CD1c-positive myeloid dendritic cell (primary cell): ENCODE results near the gene LSM14B.

Experiments used
- DNase-seq: peaks from one replicate; pipeline ENCODE4 v3.0.0-alpha.2; 2016; ENCODE audit errors: extremely low spot score

The LSM14B gene

DNA sequence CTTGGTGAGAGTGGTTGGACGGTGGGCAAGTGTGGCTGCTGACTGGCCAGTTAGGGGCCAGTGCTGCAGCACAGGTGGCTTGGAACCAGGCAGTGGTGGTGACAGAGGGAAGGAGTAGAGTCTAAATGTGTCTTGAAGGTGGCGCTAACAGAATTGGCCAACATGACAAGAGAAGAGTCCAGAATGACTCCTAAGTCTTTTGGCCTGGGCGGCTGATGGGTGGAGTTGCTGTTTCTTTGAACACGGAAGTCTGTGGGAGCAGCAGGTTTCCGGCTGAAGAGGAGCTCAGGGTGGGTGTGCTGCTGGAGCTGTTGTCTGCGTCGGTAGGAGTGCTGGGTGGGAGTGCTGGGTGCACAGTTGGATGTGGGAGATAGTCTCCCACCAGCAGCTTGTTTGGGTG is 10.1 kb downstream of the LSM14B start:
- DNase-seq, result peak; percentile 56

DNA sequence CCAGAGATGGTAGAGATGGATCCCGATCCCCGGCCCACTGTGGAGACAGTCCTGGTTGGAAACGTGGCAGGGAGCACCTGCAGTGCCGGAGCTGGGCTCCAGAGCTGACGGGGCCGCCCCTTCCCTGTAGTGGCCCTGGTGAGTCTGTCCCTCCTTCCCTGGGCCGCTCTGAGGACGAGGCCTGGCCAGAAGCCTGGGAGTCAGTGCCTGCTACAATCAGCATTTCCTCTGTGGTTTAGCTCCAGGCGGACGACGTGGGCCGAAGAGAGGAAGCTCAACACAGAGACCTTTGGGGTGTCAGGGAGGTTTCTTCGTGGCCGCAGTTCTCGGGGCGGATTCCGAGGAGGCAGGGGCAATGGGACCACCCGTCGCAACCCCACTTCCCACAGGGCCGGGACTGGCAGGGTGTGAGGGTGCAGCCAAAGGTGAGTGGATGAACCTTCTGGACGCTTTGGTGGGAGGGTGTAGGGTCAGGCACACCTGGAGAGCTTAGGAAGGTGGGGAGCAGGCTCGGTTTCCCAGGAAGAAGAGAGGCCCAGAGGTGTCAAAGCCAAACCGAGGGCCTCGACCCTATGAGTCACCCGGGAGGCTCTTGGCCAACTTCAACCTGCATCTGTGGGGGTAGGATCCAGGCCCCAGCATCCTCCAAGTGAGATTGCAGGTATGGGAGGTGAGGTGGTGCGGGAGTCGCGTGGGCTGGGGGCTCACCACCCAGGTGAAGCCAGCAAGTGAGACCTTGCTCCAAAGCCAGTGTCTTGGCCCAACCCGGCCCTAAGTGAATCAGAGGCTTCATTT is 11.0 kb downstream of the LSM14B start:
- DNase-seq, result peak; percentile 80

DNA sequence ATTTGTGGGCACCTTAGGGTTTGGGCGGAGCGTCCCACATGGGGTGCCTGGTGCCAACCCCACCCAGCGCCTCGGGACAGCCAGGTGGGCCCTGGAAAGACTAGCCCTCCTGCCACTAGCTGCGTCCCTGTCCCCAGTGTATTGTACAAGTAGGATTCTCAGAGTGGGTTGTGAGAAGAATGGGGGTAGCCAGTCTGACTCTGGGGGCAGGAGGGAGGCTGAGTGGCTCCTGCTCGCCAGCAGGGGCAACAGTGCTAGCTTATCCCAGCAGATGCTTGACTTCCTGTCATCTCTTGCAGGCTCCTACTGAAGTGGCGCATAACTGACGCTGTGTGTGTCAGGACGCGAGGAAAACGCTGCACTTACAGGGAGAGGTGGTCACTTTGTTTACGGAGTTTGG is 11.6 kb downstream of the LSM14B start:
- DNase-seq, result no peak

DNA sequence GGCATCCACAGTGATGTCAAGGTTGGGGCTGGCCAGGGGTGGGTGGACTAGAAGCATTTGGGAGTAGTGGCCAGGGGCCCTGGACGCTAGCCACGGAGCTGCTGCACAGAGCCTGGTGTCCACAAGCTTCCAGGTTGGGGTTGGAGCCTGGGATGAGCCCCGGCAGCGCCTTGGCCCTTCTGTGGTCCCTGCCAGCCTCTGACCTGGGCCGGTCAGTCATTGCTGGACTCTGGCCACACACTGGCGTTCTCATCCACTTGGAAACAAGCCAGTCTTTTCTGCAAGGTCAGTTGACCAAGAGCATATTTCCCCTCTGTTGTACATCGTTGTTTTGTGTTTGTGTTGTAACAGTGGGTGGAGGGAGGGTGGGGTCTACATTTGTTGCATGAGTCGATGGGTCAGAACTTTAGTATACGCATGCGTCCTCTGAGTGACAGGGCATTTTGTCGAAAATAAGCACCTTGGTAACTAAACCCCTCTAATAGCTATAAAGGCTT is 12.5 kb downstream of the LSM14B start:
- DNase-seq, result no peak

DNA sequence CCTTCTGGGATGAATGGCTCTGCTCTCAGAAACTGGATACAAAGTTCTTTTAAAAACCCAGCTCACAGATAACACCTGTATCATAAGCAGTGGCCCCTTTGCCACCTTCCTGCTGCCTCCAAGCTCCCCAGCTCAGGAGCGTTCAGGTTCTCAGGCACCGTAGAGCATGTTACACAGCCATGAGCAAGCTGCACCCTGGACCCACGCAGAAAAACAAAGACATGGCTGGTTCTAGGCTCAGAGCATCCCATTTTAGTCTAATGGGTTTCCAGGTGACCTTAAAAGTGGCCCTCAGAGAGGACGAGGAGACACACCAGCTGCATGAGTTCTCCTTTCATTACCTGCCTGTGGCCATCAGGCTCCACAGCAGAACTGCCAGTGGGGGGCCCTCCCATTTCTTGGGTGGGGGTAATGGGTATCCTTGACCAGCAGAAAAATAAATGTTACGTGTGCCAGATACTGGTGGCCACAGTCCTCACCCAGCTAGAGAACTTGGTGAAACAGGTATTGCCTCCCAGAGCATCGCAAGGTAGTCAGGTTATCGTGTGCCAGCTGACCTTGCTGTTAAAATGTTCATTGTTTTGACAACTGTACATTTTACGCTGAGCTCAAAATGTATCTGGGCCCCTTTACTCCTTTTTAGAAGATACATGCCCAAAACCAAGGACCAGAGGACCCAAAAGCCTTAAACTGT is 13.4 kb downstream of the LSM14B start:
- DNase-seq, result no peak

DNA sequence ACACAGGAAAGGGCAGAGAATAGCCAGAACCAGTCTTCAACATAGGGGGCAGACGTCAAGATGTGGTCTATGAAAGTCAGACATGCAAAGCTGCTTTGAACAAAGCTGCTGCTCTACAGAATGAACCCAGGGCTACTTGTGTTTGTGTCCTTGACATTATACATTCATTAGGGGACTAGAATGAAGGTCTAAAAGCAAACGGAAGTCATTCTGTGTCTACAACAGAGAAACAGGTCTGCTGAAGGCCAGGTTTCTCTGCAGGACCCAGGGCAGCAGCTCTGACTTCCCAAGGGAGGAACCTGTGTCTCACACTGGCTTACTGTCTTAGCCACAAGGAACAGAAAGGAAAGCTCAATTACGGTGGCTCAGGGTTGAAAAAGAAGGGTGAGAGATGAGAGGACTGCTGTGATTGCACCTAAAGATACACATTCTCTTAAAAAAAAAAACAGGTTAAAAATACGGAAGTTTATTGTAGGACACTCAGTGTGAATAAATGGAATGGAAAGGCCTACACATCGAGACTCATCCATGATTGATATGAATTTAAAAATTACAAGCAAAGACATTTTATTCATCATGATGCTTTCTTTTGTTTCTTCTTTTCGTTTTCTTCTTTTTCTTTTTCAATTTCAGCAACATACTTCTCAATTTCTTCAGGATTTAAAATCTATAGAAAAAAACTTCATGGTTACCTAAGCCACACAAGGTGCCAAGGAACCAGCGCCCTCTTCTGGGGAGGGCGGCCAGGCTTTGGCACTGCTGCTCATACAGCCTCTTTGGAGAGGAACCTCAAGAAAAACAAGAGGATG is 14.2 kb downstream of the LSM14B start:
- DNase-seq, result peak; percentile 83

DNA sequence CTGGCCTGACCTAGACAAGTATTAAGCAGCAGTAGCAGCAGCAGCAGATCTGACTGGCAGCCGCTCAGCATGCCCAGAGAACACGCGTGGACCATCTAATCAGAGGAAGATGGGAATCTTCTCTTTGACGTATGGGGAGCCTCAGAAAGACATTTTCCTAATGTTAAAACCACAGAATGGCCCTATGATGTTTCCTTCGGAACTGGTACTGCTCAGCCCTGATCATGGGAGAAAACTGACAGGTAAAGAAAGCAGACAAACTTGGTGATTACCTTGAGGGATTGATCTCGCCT is 14.8 kb downstream of the LSM14B start:
- DNase-seq, result no peak

DNA sequence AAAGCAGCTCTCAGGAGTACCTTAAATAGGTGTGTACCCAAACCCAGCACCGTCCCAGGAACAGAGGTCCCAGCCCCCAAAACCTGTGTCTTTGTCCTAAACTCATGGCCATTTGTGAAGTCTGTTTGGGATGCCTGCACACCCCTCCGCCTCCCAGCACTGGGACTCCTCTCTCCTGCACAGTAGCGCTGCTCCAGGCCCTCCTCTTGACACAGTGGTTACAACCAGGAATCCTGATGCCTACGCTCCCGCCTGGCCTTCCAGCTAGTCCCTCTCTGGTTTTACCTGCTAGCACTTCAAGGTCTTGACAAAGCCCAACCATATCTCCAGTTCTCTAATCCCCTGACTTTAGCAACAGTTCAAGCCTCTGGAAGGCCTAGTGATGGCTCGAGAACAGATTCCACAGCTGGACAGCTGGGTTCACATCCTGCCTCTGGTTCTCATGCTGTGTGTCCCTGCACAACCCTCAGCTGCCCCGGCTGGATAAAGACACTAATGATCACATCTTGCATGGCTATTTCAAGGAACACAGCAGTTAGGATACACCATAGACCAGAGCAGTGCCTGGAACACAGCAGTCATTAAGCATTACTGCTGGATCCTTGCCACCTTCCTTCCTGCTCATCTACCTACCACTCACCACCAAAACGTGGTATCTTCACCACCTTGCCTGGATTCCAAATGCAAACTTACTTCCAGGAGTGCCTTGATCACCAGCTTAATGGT is 15.4 kb downstream of the LSM14B start:
- no peak for DNase-seq

DNA sequence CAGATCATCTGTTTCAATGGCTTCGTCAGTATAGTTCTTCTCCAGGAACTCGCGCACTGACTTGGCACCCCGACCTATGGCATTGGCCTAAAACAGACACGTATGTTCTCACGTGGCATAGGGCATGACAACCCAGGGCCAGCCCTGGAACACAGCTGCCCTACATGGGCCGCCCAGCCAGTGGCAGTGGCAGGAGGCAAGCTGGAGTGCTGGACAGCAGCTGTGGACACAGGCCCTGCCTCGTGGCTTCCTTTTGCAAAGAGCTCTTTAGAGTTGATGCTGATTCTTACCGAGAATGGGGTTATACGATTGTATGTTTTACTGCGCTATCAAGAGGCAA is 15.9 kb downstream of the LSM14B start:
- no peak for DNase-seq

DNA sequence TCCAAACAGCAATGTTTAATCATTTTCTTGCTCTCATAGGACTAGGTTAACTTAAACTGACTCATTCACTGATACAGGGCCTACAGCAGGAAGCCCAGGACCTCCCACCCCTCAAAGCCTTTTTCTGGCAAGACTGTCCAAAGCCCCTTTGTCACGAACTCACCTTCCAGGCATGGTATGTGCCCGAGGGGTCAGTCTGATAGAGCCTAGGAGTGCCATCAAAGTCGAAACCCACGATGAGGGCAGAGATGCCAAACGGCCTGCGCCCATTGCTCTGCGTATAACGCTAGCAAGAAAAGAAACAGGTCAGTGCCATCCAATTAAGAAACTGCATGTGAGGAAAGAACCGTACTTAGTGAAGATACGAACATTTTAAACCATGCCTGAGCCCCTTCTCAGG is 16.6 kb downstream of the LSM14B start:
- DNase-seq, result no peak

DNA sequence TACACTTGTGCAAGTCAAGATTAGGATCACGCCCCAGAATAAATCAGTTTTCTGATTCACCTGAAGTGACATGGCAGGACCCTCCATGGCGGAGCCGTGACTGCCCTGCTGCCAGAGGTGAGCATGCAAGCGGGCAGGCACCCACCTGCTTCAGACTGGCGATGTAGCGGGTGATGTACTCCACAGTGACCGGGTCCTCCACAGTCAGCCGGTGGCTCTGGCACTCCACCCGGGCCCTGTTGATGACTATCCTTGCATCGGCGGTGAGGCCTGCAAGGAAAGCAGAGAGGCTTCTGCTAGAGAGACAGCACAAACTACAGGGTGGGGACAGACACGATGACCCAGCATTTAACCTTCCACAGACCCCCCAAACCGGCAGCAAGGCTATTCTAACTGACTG is 17.4 kb downstream of the LSM14B start:
- DNase-seq, result no peak

DNA sequence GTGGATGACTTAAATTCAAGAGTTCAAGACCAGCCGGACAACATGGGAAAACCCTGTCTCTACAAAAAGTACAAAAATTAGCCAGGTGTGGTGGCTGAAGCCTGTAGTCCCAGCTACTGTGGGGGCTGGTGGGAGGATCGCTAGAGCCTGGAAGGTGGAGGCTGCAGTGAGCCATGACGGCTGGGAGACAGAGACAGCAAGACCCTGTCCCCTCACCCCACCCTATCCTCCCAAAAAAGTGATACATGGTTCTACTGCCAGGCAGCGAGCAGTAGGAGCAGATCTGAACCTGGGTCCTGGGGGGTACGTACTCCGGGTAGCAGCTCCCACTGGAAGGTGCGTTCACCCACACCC is 18.7 kb downstream of the LSM14B start:
- DNase-seq, result no peak

DNA sequence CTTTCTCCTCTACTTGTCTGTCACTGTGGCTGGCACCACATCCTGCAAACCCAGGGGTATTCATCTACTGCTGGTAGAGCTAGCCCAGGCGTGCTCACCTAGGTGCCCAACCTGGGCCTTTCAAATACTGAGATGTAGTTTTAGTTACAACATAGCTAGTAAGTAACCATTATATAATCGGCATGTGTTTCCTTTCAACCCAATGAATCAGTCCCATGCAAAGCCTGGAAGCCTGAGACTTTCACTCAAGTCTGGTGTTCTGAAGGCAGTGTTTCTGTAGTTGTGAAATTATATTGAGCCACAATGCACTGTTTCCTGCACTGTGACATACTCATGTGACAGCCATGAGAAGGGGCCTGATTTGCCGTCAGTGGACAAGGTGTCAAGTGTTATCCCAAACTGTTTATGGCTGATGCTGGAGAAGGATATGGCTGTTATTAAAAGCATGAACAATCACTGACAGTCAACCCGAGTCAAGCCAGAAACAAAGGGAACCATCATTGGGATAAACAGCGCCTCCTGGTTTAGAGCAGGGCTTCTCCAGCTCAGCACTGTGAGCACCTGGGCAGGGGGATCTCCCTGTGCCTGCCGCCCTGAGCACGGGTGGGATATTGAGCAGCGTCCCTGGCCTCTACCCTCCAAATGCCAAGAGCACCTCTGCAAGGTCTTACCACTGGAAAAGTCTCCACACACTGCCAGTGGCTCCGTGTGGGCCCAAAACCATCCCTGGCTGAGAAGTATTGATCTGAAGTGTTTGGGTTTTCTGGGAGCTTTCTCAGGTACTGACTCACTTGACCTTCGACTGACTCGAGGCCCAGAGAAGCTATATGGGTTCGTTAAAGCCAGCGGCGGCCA is 19.3 kb downstream of the LSM14B start:
- peak; percentile 53 for DNase-seq

DNA sequence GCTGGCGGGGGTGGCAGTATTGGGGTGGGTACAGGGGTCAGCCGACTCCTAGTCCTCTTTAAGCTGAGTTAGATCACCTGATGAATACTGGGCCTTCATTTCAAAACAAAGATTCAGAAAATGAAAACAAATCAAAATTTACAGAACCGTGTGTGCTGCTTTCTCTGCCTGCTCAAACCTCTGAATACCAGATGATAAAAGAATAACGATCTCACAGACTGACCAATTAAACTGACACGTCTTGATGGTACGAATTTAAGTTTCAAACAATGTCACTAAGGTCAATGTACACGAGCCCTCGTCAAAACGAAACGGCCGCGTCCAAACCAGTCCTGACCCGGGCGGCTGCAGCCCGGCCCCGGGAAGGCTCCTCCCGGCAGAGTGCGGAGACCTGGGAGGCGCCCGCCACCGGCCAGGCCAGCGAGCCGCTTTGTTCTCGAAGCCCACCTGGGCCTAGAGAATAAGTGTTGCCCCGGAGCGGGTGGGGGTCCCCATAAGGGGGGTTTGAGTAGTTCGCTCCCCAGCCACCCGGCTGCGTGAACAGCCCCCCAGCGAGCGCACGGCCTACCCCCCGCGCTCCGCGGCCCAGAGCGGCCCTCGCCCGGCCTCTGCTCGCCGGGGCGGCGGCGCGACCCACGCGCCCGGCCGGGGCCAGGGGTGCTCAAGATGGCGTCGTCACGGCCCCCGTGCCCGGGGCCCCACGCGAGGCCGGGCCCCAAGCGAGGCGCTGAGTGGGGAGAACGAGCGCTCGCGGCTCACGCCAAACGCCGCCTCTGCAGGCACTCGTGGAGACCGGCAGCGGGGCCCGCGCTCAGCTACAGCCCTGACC is 20.2 kb downstream of the LSM14B start:
- DNase-seq, result no peak

DNA sequence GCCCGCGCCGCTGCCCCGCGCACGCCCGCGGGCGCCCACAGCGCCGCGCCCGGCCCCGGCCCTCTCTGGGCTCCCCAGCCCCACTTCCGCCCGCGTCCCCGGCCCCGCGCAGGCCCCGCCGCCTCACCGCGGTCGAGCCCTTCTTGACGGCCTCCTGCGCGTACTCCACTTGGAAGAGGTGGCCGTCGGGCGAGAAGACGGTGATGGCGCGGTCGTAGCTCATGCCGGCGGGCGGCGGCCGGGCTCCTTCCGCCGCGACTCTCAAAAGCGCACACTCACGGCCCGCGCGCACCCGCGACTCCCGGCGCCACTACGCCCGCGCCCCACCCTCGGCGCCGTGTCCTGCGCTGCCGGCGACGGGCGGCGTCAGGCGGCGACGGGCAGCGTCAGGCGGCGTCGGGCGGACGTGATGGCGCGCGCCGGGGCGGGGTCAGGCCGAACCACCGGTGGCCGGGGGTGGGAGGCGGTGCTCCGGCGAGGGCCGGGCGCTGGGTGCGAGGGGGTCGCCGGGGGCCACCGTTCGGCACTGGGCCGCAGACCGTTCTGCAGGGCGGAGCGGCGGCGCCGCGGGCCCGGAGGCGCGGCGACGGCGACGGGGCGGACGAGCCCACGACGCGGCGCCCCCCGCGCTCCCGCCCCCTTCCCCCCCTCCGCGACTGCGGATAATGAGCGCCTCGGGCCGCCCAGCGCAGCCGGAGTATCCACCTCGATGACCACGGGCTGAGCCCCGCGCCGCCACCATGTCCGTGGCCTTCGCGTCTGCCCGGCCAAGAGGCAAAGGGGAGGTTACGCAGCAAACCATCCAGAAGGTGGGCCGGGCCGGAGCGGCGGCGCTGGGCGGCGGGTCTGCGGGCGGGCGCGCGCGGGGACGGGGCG is 21.0 kb downstream of the LSM14B start, which contains the start of the genes PSMA7 and SS18L1:
Gene PSMA7, minus strand, starts transcription at position 314 of the 876 bp plus-strand sequence. Its CDS starts 91 bp downstream, at position 223.
Gene SS18L1, plus strand, starts transcription at position 689 of the 876 bp plus-strand sequence. Its CDS starts 52 bp downstream, at position 741.
- peak; percentile 97 for DNase-seq

DNA sequence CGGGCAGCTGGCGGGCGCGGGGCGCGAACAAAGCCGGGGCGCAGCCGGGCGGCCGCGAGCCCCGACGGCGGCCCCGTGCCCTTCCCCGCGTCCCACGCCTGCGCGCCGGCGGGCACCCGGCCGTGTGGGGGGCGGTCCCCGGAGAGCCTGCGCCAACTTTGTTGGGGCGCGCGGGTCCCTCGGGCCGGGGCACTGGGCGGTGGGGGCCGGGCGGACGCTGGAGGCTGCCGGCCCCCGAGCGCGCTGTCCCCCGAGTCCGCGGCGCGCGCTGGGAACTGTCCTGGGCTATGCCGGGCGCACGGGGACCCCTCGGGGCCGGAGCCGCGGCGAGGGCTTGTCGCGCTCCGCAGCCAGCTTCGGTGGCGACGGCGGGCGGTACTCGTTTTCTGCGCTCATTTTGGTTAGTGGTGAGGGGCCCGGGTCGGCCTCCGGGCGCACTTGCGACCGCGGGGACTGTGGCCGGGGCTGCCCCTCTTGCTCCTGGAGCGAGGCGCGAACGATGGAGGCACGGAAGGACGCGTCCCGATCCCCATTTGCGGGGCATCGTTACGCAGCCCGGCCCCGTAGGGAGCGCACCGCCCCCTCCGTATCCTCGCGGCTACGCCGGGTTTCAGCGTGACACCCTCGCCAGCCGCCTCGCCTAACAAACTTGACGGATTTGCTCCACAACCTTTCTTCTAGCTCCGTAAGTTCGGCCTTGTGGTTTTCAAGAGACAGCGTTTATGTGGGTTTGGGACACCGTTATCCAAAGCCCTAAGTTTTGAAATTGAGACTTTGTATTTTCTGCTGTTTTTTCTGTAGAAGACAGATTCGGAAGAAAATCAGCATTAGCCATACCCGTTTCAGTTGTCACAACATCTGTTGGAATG is 21.9 kb downstream of the LSM14B start:
- DNase-seq, result peak; percentile 73

DNA sequence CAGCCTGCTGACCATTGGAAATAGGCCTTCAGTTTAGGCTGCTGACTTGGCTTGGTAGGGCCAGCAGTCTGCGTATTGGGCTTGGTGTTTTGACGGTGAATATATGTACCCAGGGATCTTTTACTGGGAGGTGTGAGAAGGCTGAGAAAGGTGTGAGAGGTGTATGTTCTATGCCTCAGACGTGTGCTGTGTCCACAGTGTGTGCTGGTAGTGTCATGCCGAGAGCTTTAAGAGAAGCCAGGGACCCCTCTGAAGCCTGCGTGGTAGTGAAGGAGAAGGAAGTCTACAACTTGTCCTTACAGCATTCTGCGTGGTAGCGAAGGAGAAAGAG is 23.4 kb downstream of the LSM14B start:
- no peak for DNase-seq
